Prostate gland (tissue), 2 donors: ENCODE measurements around the gene CDH26. TPM values are rescaled to one million over a fixed set of nuclear protein-coding genes. Genes with fewer than 3 reads are reported as not detected.

ENCODE experiments used
- DNase-seq: peaks from one replicate; pipeline ENCODE4 v3.0.0-alpha.2; 2019; ENCODE audit warnings: low spot score
- H3K27ac ChIP-seq, 2 donors: fragments of 200-600 bp; sonication (generic); 2 replicates each; pipeline ENCODE4 v1.5.1; 2017 to 2019
- H3K27me3 ChIP-seq: fragments of 200-600 bp; sonication (generic); replicated peaks from 2 replicates; pipeline ENCODE4 v1.5.1; 2019; ENCODE audit not compliant: insufficient read depth
- H3K36me3 ChIP-seq, 2 donors: fragments of 200-600 bp; sonication (generic); 1 replicate in 1 of 2; 2 replicates in 1 of 2; pipeline versions ENCODE4 v1.5.1 to v1.8.1; 2017 to 2019
- H3K4me1 ChIP-seq: fragments of 200-600 bp; sonication (generic); replicated peaks from 2 replicates; pipeline ENCODE4 v1.5.1; 2019
- H3K4me3 ChIP-seq, 2 donors: fragments of 200-600 bp; sonication (generic); 2 replicates each; pipeline ENCODE4 v1.5.1; 2017 to 2019
- H3K9me3 ChIP-seq: fragments of 200-600 bp; sonication (generic); 2 replicates; pipeline ENCODE4 v1.5.1; 2017
- CTCF ChIP-seq, 4 experiments: fragments of 200-600 bp in 2 of 4; fragments of 450-650 bp in 2 of 4; sonication (generic) in 2 of 4; IDR thresholded peaks; 1 replicate in 3 of 4; 2 replicates in 1 of 4; pipeline ENCODE4 v1.5.1; 2016 to 2019; ENCODE audit warnings: antibody characterized with exemption in 4 of 4, mild to moderate bottlenecking in 2 of 4, moderate library complexity in 2 of 4
- POLR2A ChIP-seq: fragments of 450-650 bp; IDR thresholded peaks from one replicate; pipeline ENCODE4 v1.6.1; 2016; ENCODE audit warnings: antibody characterized with exemption, mild to moderate bottlenecking
- POLR2AphosphoS5 ChIP-seq: sonication (generic); formaldehyde crosslinking; IDR thresholded peaks from one replicate; pipeline ENCODE4 v1.6.1; 2017; ENCODE audit warnings: antibody characterized with exemption
- WGBS: methylation state at CpG from one replicate; pipeline ENCODE4 v1.1.5; 2018; 5-methylcytosine and 5-hydroxymethylcytosine counted together
- intact Hi-C: fragments of 100-400 bp; cut with DNase I; formaldehyde crosslinking; loops from one replicate; pipeline ENCODE4 v1.14.2; 2022
- total RNA-seq, 2 donors: library from RNA; depleted of rRNA; stranded (reverse); fragments of >200 nt; gene quantifications; one replicate each; pipeline ENCODE4 v1.1.0, GENCODE V29; 2016

Gene CDH26
- total RNA-seq, 2 donors from 2014 or later = 11.0 to 30.6 TPM

DNA sequence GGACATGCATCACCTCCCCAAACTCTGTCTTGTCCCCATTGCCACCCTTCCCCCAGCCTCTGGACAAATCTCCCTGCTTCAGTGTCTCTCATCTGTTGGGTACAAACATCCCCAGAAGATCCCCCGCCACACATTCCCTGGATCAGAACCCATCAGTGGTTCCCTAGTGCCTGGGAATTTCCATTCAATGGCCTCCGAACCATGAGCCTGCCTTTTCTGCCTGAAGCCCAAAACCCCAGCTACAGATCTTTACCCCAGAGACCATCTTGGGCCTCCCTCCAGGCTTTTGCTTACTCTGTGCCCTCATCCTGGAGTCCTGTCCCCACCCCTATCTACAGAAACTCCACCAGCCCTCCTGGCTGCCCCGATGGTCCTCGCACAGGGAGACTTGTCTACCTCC is 78.1 kb downstream of the CDH26 start:
- no peaks in the 10 kb centered on the region for H3K36me3 ChIP-seq
- no peak for DNase-seq
- no peaks in the 10 kb centered on the region for H3K4me1 ChIP-seq
- no peak overlapping the region for H3K4me3 ChIP-seq
- H3K9me3 ChIP-seq = no peaks in the 10 kb centered on the region
- no peak overlapping the region for H3K27ac ChIP-seq
- intact Hi-C loops = no loop called here
- WGBS = 97% methylated on average over 4 of the region's 4 CpGs
- TF ChIP-seq POLR2A (no peak), POLR2AphosphoS5 (no peak), CTCF (IDR thresholded peaks at IDR 0.05) (no peak)
- no peaks in the 10 kb centered on the region for H3K27me3 ChIP-seq

DNA sequence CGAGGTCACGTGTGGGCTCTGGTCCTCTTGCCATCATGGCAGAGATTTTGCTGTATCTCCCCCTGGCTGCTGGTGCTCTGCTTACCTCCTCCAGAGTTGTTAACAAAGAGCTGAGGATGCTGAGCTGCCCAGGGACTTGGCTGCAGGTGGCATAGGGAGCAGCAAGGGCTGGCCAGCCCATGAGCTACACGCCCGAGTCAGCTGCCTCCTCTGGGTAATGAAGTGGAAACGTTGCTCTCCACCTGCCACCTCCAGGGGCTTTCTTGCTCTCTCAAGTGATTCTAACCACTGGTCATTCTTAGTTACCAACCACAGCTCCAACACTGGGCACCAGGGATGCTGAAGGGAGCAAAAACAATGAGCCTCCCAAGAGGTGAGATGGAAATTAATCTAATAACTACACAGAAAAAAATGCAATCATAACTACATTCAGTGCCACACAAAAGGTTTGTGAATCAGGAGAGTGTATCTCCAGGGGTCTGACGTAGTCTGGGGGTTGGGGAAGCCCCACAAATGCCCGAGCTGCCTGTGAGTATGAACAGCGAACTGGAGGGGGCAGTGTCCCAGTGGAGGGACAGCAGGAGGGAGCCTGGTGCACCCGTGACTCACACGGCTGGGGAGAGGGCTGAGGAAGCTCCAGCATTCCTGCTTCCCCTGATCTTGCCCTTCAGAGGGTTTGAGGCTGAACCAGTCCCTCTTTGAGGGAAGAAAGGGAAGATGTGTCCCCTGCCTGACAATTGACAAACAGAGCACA is 78.7 kb downstream of the CDH26 start:
- 84% methylated on average over 10 of the region's 10 CpGs for WGBS
- no peaks in the 10 kb centered on the region for H3K27me3 ChIP-seq
- no peaks in the 10 kb centered on the region for H3K4me1 ChIP-seq
- intact Hi-C loops = no loop called here
- no peak for DNase-seq
- TF ChIP-seq CTCF (IDR thresholded peaks at IDR 0.05) = no peak
- TF ChIP-seq POLR2A = no peak
- no peak for TF ChIP-seq POLR2AphosphoS5
- H3K4me3 ChIP-seq = no peak overlapping the region
- H3K9me3 ChIP-seq = no peaks in the 10 kb centered on the region
- no peaks in the 10 kb centered on the region for H3K36me3 ChIP-seq
- H3K27ac ChIP-seq = no peak overlapping the region

DNA sequence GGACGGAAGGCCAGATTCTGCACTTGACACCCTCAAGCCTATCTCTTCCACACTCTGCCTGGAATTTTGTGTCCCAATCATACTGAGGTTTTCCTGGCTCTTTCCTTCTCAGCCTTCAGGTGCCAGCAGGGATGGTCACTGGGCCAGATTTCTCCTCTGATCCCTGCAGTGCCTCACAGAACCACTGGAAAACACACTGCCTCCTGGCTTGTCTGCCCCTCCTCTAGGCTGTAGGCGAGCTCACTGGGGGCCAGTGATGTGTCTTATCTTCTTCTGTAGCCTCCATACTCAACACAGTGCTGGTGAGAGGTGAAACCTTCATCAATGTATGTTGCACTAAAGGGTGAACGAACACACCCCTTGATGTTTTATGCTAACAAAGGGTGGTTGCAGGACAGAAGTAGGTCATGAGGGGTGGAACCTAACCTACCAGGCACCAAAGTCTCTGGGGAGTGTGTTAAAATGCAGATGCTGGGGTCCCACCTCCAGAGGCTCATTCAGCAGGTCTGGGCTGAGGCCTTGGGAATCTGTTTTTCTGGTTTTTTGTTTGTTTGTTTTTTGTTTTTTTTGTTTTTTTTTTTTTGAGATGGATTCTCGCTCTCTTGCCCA is 80.3 kb downstream of the CDH26 start:
- H3K4me1 ChIP-seq = no peaks in the 10 kb centered on the region
- H3K9me3 ChIP-seq = no peaks in the 10 kb centered on the region
- H3K36me3 ChIP-seq = no peaks in the 10 kb centered on the region
- no peaks in the 10 kb centered on the region for H3K27me3 ChIP-seq
- TF ChIP-seq CTCF (IDR thresholded peaks at IDR 0.05) (no peak), POLR2AphosphoS5 (no peak), POLR2A (no peak)
- 94% methylated on average over 4 of the region's 4 CpGs for WGBS
- no peak for DNase-seq
- no peak overlapping the region for H3K27ac ChIP-seq
- intact Hi-C loops = no loop called here
- H3K4me3 ChIP-seq = no peak overlapping the region

- WGBS = 94% methylated on average over 3 of the region's 3 CpGs
Measured at GRCh38 chr20:60039526-60039925, 81.3 kb downstream of the CDH26 start.

More at GRCh38 chr20:60039526-60039925, 81.3 kb downstream of the CDH26 start:
- H3K4me3 ChIP-seq = no peak overlapping the region
- intact Hi-C loops = no loop called here
- DNase-seq = no peak
- TF ChIP-seq CTCF (IDR thresholded peaks at IDR 0.05) = no peak
- TF ChIP-seq POLR2AphosphoS5 = no peak
- TF ChIP-seq POLR2A = no peak
- H3K27me3 ChIP-seq = no peaks in the 10 kb centered on the region
- H3K36me3 ChIP-seq = no peaks in the 10 kb centered on the region
- H3K4me1 ChIP-seq = no peaks in the 10 kb centered on the region
- H3K9me3 ChIP-seq = no peaks in the 10 kb centered on the region
- H3K27ac ChIP-seq = no peak overlapping the region
